Measurements from ENCODE around the gene NUP214.

NUP214 gene

DNA sequence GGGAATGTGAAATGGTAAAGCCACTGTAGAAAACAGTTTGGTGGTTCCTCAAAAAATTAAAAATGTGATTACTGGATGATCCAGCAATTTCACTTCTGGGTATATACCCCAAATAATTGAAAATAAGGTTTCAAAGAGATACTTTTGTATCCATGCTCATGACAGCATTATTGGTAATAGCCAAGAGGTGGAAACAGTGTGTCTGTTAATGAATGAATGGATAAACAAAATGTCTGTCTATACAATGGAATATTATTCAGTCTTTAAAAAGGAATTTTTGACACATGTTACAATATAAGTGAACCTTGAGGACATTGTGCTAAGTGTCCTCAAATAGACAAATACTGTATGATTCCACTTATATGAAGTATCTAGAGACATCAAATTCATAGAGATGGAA, 40.1 kb downstream of the NUP214 start:
- Histone ChIP-seq H3K36me3 (ENCODE audit: control insufficient read depth in 1 of 2, insufficient read depth in 2 of 2, low read length in 2 of 2) (peaks cover 9 to 24% of the 10 kb centered on the region in 2 experiments), H3K4me3 (ENCODE audit: low read depth, low read length) (no peak overlapping the region), H2AK5ac (ENCODE audit: low read length) (no peak overlapping the region), H3K79me2 (ENCODE audit: control insufficient read depth, insufficient read depth, low read length, poor library complexity) (no peaks in the 10 kb centered on the region), H4K12ac (ENCODE audit: low read depth, low read length) (no peak overlapping the region), H3K18ac (ENCODE audit: low read length) (no peak overlapping the region), H3K4ac (ENCODE audit: low read depth, low read length) (no peak overlapping the region), H2BK5ac (ENCODE audit: low read depth, low read length, poor library complexity) (no peak overlapping the region), H3K9ac (ENCODE audit: low read length) (no peak overlapping the region), H4K8ac (ENCODE audit: low read depth, low read length) (no peak overlapping the region), H3K9me3 (ENCODE audit: insufficient read depth, low read depth, low read length) (no peaks in the 10 kb centered on the region), H3K79me1 (ENCODE audit: low read length) (no peaks in the 10 kb centered on the region), H2BK12ac (ENCODE audit: low read length) (no peak overlapping the region), H3K27me3 (ENCODE audit: insufficient read depth, low read length) (no peaks in the 10 kb centered on the region), H3K27ac (ENCODE audit: low read depth, low read length) (no peak overlapping the region), H2AFZ (ENCODE audit: insufficient read depth, low read length, poor library complexity) (no peak overlapping the region), H2BK120ac (ENCODE audit: insufficient read depth, low read length, poor library complexity) (no peak overlapping the region), H4K91ac (ENCODE audit: low read depth, low read length) (no peak overlapping the region), H3K23ac (ENCODE audit: low read length) (no peak overlapping the region), H3K4me1 (ENCODE audit: control insufficient read depth in 1 of 2, insufficient read depth in 2 of 2, low read length in 2 of 2) (no peaks in the 10 kb centered on the region), H3K14ac (ENCODE audit: low read length) (no peak overlapping the region), H3K4me2 (ENCODE audit: low read length) (no peak overlapping the region)
- no peak for DNase-seq

DNA sequence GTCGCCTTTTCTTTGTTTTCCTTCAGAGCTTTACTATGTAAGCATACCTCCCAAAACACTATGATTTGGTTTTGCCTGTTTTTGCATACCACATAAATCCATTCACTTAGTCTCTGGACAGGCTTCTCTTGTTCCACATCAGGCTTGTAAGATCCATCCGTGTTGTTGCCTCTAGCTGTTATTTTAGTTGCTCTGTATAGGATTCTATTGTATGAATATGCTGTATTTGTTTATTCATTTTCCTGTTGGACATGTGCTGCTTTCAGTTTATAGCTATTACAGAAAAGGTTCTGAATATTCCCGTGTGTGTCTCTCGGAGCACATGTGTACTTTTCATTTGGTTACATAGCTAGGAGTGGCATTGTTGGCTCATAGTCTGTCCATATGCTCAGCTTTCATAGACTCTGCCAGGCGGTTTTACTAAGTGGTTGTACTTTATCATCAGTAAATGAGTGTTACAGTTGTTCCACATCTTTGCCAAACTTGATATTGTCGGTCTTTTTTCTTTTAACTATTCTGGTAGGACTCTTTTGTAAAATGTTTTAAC, 41.8 kb downstream of the NUP214 start:
- H3K4me1 ChIP-seq (ENCODE audit: control insufficient read depth in 1 of 2, insufficient read depth in 2 of 2, low read length in 2 of 2) = no peaks in the 10 kb centered on the region
- H3K4ac ChIP-seq (ENCODE audit: low read depth, low read length) = no peak overlapping the region
- H3K27me3 ChIP-seq (ENCODE audit: insufficient read depth, low read length) = no peaks in the 10 kb centered on the region
- WGBS (ENCODE audit: extremely low coverage, insufficient coverage, insufficient read length) = no CpG with 5 or more reads among the region's 6 CpGs
- H2BK12ac ChIP-seq (ENCODE audit: low read length) = no peak overlapping the region
- H2BK5ac ChIP-seq (ENCODE audit: low read depth, low read length, poor library complexity) = no peak overlapping the region
- no peak overlapping the region for H2AK5ac ChIP-seq (ENCODE audit: low read length)
- no peak overlapping the region for H3K27ac ChIP-seq (ENCODE audit: low read depth, low read length)
- H3K23ac ChIP-seq (ENCODE audit: low read length) = no peak overlapping the region
- H2AFZ ChIP-seq (ENCODE audit: insufficient read depth, low read length, poor library complexity) = no peak overlapping the region
- no peaks in the 10 kb centered on the region for H3K9me3 ChIP-seq (ENCODE audit: insufficient read depth, low read depth, low read length)
- no peaks in the 10 kb centered on the region for H3K79me2 ChIP-seq (ENCODE audit: control insufficient read depth, insufficient read depth, low read length, poor library complexity)
- DNase-seq = no peak
- H4K12ac ChIP-seq (ENCODE audit: low read depth, low read length) = no peak overlapping the region
- H2BK120ac ChIP-seq (ENCODE audit: insufficient read depth, low read length, poor library complexity) = no peak overlapping the region
- no peak overlapping the region for H3K18ac ChIP-seq (ENCODE audit: low read length)
- H3K4me2 ChIP-seq (ENCODE audit: low read length) = no peak overlapping the region
- no peak overlapping the region for H3K9ac ChIP-seq (ENCODE audit: low read length)
- H3K36me3 ChIP-seq (ENCODE audit: control insufficient read depth in 1 of 2, insufficient read depth in 2 of 2, low read length in 2 of 2) = peaks cover 7 to 21% of the 10 kb centered on the region in 2 experiments
- H4K8ac ChIP-seq (ENCODE audit: low read depth, low read length) = no peak overlapping the region
- H3K14ac ChIP-seq (ENCODE audit: low read length) = no peak overlapping the region
- no peak overlapping the region for H4K91ac ChIP-seq (ENCODE audit: low read depth, low read length)
- no peaks in the 10 kb centered on the region for H3K79me1 ChIP-seq (ENCODE audit: low read length)
- no peak overlapping the region for H3K4me3 ChIP-seq (ENCODE audit: low read depth, low read length)

DNA sequence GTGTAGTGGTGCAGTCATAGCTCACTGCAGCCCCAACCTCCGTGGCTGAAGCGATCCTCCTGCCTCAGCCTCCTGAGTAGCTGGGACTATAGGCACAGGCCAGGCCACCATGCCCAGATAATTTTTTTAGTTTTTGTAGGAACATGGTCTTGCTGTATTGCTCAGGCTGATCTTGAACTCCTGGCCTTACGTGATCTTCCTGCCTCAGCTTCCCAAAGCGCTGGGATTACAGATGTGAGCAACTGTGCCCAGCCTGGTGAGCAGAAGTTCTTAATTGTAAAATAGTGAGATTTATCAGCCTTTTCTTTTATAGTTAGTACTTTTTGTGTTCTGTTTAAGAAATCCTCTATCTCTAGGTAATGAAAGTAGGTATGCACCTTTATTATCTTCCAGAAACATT, 42.5 kb downstream of the NUP214 start:
- H4K8ac ChIP-seq (ENCODE audit: low read depth, low read length) = no peak overlapping the region
- no peak overlapping the region for H3K4me3 ChIP-seq (ENCODE audit: low read depth, low read length)
- H3K14ac ChIP-seq (ENCODE audit: low read length) = no peak overlapping the region
- no peaks in the 10 kb centered on the region for H3K9me3 ChIP-seq (ENCODE audit: insufficient read depth, low read depth, low read length)
- H4K12ac ChIP-seq (ENCODE audit: low read depth, low read length) = no peak overlapping the region
- peaks cover 6 to 18% of the 10 kb centered on the region in 2 experiments for H3K36me3 ChIP-seq (ENCODE audit: control insufficient read depth in 1 of 2, insufficient read depth in 2 of 2, low read length in 2 of 2)
- no peak overlapping the region for H3K4ac ChIP-seq (ENCODE audit: low read depth, low read length)
- H3K27ac ChIP-seq (ENCODE audit: low read depth, low read length) = no peak overlapping the region
- no peak overlapping the region for H3K9ac ChIP-seq (ENCODE audit: low read length)
- H3K27me3 ChIP-seq (ENCODE audit: insufficient read depth, low read length) = no peaks in the 10 kb centered on the region
- no peak overlapping the region for H3K4me2 ChIP-seq (ENCODE audit: low read length)
- no peaks in the 10 kb centered on the region for H3K79me1 ChIP-seq (ENCODE audit: low read length)
- H2AFZ ChIP-seq (ENCODE audit: insufficient read depth, low read length, poor library complexity) = no peak overlapping the region
- no peak overlapping the region for H4K91ac ChIP-seq (ENCODE audit: low read depth, low read length)
- no peak overlapping the region for H2AK5ac ChIP-seq (ENCODE audit: low read length)
- H3K79me2 ChIP-seq (ENCODE audit: control insufficient read depth, insufficient read depth, low read length, poor library complexity) = no peaks in the 10 kb centered on the region
- H2BK5ac ChIP-seq (ENCODE audit: low read depth, low read length, poor library complexity) = no peak overlapping the region
- no peak overlapping the region for H3K18ac ChIP-seq (ENCODE audit: low read length)
- no peaks in the 10 kb centered on the region for H3K4me1 ChIP-seq (ENCODE audit: control insufficient read depth in 1 of 2, insufficient read depth in 2 of 2, low read length in 2 of 2)
- no peak overlapping the region for H2BK120ac ChIP-seq (ENCODE audit: insufficient read depth, low read length, poor library complexity)
- H3K23ac ChIP-seq (ENCODE audit: low read length) = no peak overlapping the region
- no peak overlapping the region for H2BK12ac ChIP-seq (ENCODE audit: low read length)
- no peak for DNase-seq
- WGBS (ENCODE audit: extremely low coverage, insufficient coverage, insufficient read length) = no CpG with 5 or more reads among the region's 4 CpGs

DNA sequence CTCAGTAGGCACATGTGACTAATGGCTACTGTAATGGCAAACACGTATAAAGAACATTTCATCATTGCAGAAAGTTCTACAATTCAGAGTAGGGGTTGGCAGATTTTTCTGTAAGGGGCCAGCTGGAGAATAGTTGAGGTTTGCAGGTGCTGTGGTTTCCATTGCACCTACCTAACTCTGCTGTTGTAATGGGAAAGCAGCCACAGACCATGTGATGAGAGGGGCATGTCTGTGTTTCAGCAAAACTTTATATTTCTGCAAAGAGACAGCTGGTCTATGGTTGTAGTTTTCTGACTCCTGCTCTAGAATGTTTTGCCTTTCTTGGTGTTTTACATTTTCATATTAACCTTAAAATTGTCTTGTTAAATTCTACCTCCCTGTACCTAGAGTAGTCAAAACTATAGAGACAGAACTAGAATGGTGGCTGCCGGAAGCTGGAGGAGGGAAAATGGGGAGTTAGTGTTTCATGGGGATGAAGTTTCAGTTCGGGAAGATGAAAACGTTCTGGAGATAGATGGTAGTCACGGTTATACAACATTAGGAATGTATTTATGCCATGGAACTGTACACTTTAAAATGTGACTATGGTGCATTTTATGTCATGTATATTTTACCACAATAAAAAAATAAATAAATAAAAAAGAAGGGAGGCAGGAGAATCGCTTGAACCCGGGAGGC, 44.3 kb downstream of the NUP214 start:
- no peaks in the 10 kb centered on the region for H3K9me3 ChIP-seq (ENCODE audit: insufficient read depth, low read depth, low read length)
- H3K4ac ChIP-seq (ENCODE audit: low read depth, low read length) = no peak overlapping the region
- no peaks in the 10 kb centered on the region for H3K27me3 ChIP-seq (ENCODE audit: insufficient read depth, low read length)
- H4K12ac ChIP-seq (ENCODE audit: low read depth, low read length) = no peak overlapping the region
- H4K91ac ChIP-seq (ENCODE audit: low read depth, low read length) = no peak overlapping the region
- no peaks in the 10 kb centered on the region for H3K79me2 ChIP-seq (ENCODE audit: control insufficient read depth, insufficient read depth, low read length, poor library complexity)
- no peak overlapping the region for H3K23ac ChIP-seq (ENCODE audit: low read length)
- no peaks in the 10 kb centered on the region for H3K79me1 ChIP-seq (ENCODE audit: low read length)
- no peak overlapping the region for H3K4me2 ChIP-seq (ENCODE audit: low read length)
- H2AK5ac ChIP-seq (ENCODE audit: low read length) = no peak overlapping the region
- H2BK120ac ChIP-seq (ENCODE audit: insufficient read depth, low read length, poor library complexity) = no peak overlapping the region
- H3K4me3 ChIP-seq (ENCODE audit: low read depth, low read length) = no peak overlapping the region
- H3K36me3 ChIP-seq (ENCODE audit: control insufficient read depth in 1 of 2, insufficient read depth in 2 of 2, low read length in 2 of 2) = peaks cover 8 to 14% of the 10 kb centered on the region in 2 experiments
- no peak overlapping the region for H3K14ac ChIP-seq (ENCODE audit: low read length)
- no CpG with 5 or more reads among the region's 7 CpGs for WGBS (ENCODE audit: extremely low coverage, insufficient coverage, insufficient read length)
- H4K8ac ChIP-seq (ENCODE audit: low read depth, low read length) = no peak overlapping the region
- no peak overlapping the region for H3K27ac ChIP-seq (ENCODE audit: low read depth, low read length)
- no peak for DNase-seq
- no peaks in the 10 kb centered on the region for H3K4me1 ChIP-seq (ENCODE audit: control insufficient read depth in 1 of 2, insufficient read depth in 2 of 2, low read length in 2 of 2)
- H2BK5ac ChIP-seq (ENCODE audit: low read depth, low read length, poor library complexity) = no peak overlapping the region
- H2AFZ ChIP-seq (ENCODE audit: insufficient read depth, low read length, poor library complexity) = no peak overlapping the region
- no peak overlapping the region for H2BK12ac ChIP-seq (ENCODE audit: low read length)
- H3K18ac ChIP-seq (ENCODE audit: low read length) = no peak overlapping the region
- no peak overlapping the region for H3K9ac ChIP-seq (ENCODE audit: low read length)
